Right ventricle myocardium superior (tissue), 1 donor: Measurements from ENCODE around the gene OR5V1. TPM values are rescaled to one million over a fixed set of nuclear protein-coding genes. Genes with fewer than 3 reads are reported as not detected.

Experiments used
- total RNA-seq: library from RNA; stranded (reverse); fragmentation: NEBNext Ultra II Directional; extraction: Animal tissue kit (Norgen Biotek cat#: 25700); gene quantifications from one replicate; pipeline ENCODE4 v1.2.1, GENCODE V29; 2021
- donor health status: DM: no; HTN: yes; CAD: no; lungs with severe emphysema.

The OR5V1 gene
- total RNA-seq, 1 donor from 2014 or later, result not detected

Other genes with a start within 250 kb of the OR5V1 start
- not detected for gene OR2J2, start 198.0 kb downstream of the OR5V1 start, total RNA-seq
- not detected for gene OR14J1, start 67.2 kb downstream of the OR5V1 start, total RNA-seq
- gene OR12D3, start 6.4 kb upstream of the OR5V1 start, total RNA-seq, result not detected
- gene OR12D2, start 26.8 kb upstream of the OR5V1 start, total RNA-seq, result not detected
- not detected for gene OR12D1, start 46.1 kb upstream of the OR5V1 start, total RNA-seq
- gene OR10C1, start 70.4 kb upstream of the OR5V1 start, total RNA-seq, result not detected
- not detected for gene OR11A1, start 88.2 kb upstream of the OR5V1 start, total RNA-seq
- gene OR2H1, start 88.3 kb upstream of the OR5V1 start, total RNA-seq, result not detected
- gene MAS1L, start 119.1 kb upstream of the OR5V1 start, total RNA-seq, result not detected
- 0.35 TPM for gene UBD, start 190.9 kb upstream of the OR5V1 start, total RNA-seq
- not detected for gene OR2H2, start 216.3 kb upstream of the OR5V1 start, total RNA-seq